Measurements from ENCODE around the gene GADD45G.
A peak's percentile ranks its signal among the peaks of the same experiment; 100 is the strongest.

The GADD45G gene

DNA sequence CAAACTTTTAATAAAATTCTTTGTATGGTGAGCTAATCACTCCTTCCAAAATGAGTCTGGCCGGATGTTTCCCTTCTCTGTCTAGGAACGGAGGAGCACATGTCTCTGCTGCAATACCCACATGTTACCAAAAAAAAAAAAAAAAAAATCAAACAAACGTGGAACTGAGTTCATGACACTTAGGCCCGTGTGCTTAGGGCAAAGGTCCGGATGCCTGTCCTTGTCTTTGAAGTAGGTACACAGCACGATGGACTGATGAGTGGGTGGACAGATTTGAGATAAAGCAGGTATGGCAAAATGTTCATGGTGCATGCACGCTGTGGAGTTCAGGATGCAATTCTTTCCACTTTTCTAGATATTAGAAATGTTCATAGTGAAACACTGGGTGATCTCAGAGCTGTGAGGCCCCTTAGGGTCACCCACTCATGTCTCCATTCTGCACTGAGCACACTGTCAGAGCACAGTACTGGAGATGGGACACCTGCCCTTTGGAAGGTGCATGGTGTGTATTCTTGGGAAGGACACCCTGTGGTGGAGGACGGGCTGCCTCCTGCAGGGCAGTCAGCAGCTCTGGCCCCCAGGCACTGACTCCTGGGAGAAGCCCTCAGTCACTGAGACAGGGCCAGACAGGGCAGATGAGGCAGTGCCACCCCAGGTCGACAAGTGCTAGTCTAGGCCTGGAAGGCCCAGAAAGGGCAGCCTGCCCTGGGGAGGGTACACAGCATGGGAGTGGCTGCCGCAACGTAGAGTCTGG, 43.6 kb downstream of the GADD45G start:
- TF ChIP-seq, protein P1, sequence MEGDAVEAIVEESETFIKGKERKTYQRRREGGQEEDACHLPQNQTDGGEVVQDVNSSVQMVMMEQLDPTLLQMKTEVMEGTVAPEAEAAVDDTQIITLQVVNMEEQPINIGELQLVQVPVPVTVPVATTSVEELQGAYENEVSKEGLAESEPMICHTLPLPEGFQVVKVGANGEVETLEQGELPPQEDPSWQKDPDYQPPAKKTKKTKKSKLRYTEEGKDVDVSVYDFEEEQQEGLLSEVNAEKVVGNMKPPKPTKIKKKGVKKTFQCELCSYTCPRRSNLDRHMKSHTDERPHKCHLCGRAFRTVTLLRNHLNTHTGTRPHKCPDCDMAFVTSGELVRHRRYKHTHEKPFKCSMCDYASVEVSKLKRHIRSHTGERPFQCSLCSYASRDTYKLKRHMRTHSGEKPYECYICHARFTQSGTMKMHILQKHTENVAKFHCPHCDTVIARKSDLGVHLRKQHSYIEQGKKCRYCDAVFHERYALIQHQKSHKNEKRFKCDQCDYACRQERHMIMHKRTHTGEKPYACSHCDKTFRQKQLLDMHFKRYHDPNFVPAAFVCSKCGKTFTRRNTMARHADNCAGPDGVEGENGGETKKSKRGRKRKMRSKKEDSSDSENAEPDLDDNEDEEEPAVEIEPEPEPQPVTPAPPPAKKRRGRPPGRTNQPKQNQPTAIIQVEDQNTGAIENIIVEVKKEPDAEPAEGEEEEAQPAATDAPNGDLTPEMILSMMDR (conservative IDR thresholded peaks at IDR 0.05): no peak
- peak overlapping the region; percentile 27; the same call in 1 of the 2 replicates for H3K27ac ChIP-seq

DNA sequence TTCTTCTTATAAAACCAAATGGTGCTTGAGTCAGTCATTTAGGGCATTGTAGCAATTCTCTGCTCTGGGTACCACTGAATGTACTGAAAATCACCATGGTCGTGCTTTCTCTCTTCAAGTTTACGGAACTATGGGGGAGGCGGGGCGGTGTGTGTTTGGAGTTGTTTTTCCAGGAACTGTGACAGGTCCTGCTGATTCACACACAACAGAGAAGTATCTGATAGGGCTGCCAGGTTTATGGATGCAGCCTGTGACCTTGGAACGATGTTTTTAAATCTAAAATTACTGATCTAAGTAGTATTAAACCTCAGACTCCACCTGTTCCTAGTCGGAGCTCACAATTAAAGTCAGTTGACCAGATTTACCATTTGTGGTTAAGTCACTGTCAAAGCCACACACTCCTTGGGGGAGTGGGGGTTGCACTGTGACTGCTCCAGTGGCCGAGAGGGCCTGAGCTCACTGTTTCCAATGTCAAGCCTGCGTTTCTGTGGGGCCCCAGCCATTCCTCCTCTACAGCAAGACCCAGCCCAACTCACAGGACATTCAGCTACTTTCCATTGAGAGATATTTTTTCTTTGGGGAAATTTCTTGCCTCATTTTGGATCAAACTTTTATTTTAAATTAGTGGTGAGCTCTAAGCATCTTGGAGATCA, 44.4 kb downstream of the GADD45G start:
- TF ChIP-seq, protein P1 (conservative IDR thresholded peaks at IDR 0.05): no peak
- peak overlapping the region; percentile 26; the same call in 1 of the 2 replicates for H3K27ac ChIP-seq

DNA sequence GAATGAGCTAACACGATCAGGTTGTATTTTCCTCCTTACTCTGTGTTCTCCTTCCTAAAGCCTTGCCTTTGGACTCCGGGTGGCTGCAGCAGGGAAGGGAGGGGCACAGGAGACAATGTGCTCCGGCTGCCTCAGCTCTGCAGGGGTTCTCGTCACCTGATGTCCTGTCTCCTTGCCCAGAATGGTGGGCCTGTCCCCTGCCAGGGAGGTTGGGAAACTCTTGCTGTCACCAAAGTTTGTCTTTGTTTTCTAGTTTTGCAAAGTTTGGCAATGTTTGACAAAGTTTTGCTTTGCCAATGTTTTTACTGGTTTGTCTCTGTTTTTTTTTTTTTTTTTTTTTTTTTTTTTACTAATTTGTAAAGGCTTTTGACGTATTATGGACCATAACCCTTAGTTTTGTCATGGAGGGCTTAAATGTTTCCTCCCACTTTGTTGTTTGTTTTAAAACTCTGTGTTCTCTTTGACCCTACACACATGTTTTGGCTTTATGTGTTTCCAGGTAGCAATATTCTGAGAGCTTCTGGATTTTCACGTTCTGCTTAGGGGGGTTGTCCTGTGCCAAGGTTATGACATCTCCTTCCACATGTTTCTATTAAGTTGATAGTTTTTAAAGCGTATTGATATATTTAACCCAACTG, 49.3 kb downstream of the GADD45G start:
- TF ChIP-seq, protein P1 (conservative IDR thresholded peaks at IDR 0.05): no peak
- no peak overlapping the region for H3K27ac ChIP-seq

DNA sequence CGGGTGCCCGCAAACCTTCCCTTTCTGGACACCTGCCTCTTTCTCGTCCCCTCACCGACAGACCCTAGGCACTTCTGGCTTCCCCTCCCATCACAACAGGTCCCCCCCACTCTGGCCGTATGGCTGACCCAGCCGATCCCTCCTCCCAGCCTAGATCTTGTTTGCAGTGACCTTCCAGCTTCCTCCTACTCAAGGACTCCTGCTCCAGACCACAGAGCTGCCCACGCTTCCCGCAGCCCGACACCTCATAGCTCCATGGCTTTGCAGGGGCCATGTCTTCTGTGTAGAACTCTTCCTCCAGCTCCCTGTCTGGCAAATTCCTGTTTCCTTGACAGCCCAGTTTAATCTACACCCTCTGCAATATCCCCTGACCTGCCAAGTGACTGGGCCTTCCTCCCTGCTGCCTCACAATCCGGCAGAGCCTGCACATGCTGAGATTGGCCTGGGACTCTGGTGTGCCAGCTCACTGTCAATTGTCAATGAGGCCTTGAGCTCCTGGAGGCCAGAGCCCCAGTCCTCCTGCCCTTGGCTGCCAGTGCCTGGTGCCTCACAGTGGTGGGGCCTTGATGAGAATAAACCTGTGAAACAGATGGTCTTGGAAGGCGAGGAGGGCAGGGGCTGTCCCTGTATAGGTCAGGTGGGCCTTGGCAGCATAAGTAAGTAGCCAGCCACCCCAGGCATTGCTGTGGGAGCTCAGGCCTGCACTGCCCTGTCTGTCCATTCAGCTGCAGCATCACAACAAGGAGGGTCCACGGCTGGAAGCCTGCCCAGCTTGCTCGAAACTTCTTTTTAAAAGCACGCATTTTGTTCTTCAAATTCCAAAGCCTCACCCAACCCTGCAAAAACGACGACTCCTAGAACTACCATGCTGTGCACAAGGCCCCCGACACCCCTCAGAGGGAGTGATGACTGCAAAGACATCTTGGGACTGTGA, 50.5 kb downstream of the GADD45G start:
- H3K27ac ChIP-seq: peak overlapping the region; percentile 32; the same call in 1 of the 2 replicates
- TF ChIP-seq, protein P1 (conservative IDR thresholded peaks at IDR 0.05): no peak
